Activated naive CD8-positive, alpha-beta T cell treated with anti-CD3 and anti-CD28 coated beads, Interleukin-2, amount 50 U/mL, for 24 hours (primary cell): ENCODE measurements around the gene KMT2D.

ENCODE experiments used
- ATAC-seq: fragments of 150-1000 bp; cut with Tn5 transposase; one replicate; pipeline ENCODE4 v1.10.0; 2021
- DNase-seq: peaks from one replicate; pipeline ENCODE4 v3.0.0; 2021
- H3K27ac Mint-ChIP-seq: one replicate; pipeline ENCODE4 v1.8.0; 2021; ENCODE audit warnings: mild to moderate bottlenecking, mixed read lengths
- H3K27me3 Mint-ChIP-seq: one replicate; pipeline ENCODE4 v1.8.0; 2021; ENCODE audit warnings: mixed read lengths
- H3K36me3 Mint-ChIP-seq: one replicate; pipeline ENCODE4 v1.8.0; 2021; ENCODE audit warnings: low read depth, mixed read lengths
- H3K4me1 Mint-ChIP-seq: one replicate; pipeline ENCODE4 v1.8.0; 2021; ENCODE audit warnings: mixed read lengths
- H3K4me3 Mint-ChIP-seq: one replicate; pipeline ENCODE4 v1.8.0; 2021; ENCODE audit warnings: mild to moderate bottlenecking, moderate library complexity, mixed read lengths
- H3K9me3 Mint-ChIP-seq: one replicate; pipeline ENCODE4 v1.8.0; 2021; ENCODE audit warnings: mixed read lengths

The KMT2D gene

GRCh38 chr12:49039421-49040363 is 20.9 kb downstream of the KMT2D start:
- ATAC-seq (no peak), DNase-seq (no peak)
- H3K4me3 Mint-ChIP-seq: no peak overlapping the region
- no peak overlapping the region for H3K27ac Mint-ChIP-seq
- no peaks in the 10 kb centered on the region for H3K27me3 Mint-ChIP-seq
- peaks cover 2% of the 10 kb centered on the region for H3K4me1 Mint-ChIP-seq
- no peaks in the 10 kb centered on the region for H3K9me3 Mint-ChIP-seq
- H3K36me3 Mint-ChIP-seq: peaks cover 23% of the 10 kb centered on the region

GRCh38 chr12:49038291-49038955 is 22.2 kb downstream of the KMT2D start:
- H3K36me3 Mint-ChIP-seq: peaks cover 15% of the 10 kb centered on the region
- no peaks in the 10 kb centered on the region for H3K9me3 Mint-ChIP-seq
- H3K27me3 Mint-ChIP-seq: no peaks in the 10 kb centered on the region
- DNase-seq (no peak), ATAC-seq (no peak)
- no peak overlapping the region for H3K4me3 Mint-ChIP-seq
- no peaks in the 10 kb centered on the region for H3K4me1 Mint-ChIP-seq
- H3K27ac Mint-ChIP-seq: no peak overlapping the region

DNA sequence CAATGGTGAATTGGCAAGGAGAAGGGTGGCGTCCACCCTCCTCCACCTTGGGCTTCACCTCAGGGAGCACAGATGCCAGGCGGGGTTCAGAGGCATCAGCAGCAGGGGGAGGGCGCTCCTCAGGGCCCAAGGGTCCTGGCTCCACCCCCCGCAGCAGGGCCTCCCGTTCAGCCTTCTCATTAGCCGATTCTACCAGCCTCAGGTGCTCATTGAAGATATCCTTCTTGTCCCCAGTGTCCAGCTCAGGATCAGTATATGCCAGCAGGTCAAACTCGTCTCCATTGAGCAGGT is 22.7 kb downstream of the KMT2D start:
- no peak for ATAC-seq
- H3K4me3 Mint-ChIP-seq: no peak overlapping the region
- no peaks in the 10 kb centered on the region for H3K4me1 Mint-ChIP-seq
- no peaks in the 10 kb centered on the region for H3K27me3 Mint-ChIP-seq
- DNase-seq: no peak
- peaks cover 10% of the 10 kb centered on the region for H3K36me3 Mint-ChIP-seq
- no peak overlapping the region for H3K27ac Mint-ChIP-seq
- H3K9me3 Mint-ChIP-seq: no peaks in the 10 kb centered on the region

DNA sequence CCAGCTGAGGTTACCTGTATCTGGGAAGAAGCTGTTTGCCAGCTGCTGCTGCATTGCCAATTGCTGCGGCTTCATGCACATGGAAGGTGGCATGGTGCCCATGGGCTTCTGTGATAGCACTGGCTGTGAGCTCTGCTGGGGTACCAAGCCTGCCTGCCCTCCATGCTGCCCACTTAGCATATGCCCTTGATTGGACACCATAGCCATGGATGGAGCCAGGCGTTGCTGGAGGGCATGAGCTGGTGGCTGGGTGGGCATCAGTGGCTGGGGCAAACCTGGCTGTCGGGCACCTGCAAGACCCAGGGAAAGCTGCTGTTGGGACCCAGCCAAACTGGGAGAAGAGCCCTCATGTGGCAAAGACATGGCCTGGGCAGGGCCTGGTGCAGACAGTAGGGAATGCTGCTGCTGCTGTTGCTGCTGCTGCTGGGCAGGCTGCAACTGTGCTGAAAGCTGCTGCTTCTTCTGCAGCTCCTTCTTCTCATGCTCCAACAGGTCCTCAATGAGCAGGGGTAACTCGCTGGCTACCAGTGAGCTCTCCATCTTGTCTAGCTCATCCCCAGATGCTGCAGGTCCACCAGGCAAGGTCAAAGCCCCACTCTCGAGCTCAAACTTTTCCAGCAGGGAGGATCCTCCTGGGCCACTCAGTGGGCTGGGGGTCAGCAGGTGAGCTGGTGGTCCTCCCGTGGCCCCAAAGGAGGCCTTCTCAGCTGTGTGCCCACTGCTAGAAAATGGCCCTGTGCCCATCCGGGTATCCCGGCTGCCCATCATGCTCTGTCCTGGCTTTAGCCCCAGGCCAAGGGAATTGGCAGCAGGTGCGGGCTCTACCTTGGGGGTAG is 23.3 kb downstream of the KMT2D start:
- Mint-ChIP-seq H3K27me3 (no peaks in the 10 kb centered on the region), H3K9me3 (no peaks in the 10 kb centered on the region), H3K27ac (no peak overlapping the region), H3K4me3 (no peak overlapping the region), H3K36me3 (peaks cover 11% of the 10 kb centered on the region), H3K4me1 (no peaks in the 10 kb centered on the region)
- ATAC-seq (no peak), DNase-seq (no peak)

GRCh38 chr12:49036029-49036428 is 24.6 kb downstream of the KMT2D start:
- no peak overlapping the region for H3K27ac Mint-ChIP-seq

GRCh38 chr12:49034286-49034622 is 26.3 kb downstream of the KMT2D start:
- Mint-ChIP-seq H3K4me1 (no peaks in the 10 kb centered on the region), H3K36me3 (peaks cover 23% of the 10 kb centered on the region), H3K4me3 (no peak overlapping the region), H3K27me3 (no peaks in the 10 kb centered on the region), H3K9me3 (no peaks in the 10 kb centered on the region), H3K27ac (no peak overlapping the region)
- DNase-seq: no peak
- no peak for ATAC-seq

More at GRCh38 chr12:49036029-49036428, 24.6 kb downstream of the KMT2D start:
- Mint-ChIP-seq H3K9me3 (no peaks in the 10 kb centered on the region), H3K4me3 (no peak overlapping the region), H3K36me3 (peaks cover 12% of the 10 kb centered on the region), H3K4me1 (no peaks in the 10 kb centered on the region), H3K27me3 (no peaks in the 10 kb centered on the region)
- ATAC-seq (no peak), DNase-seq (no peak)

- Mint-ChIP-seq H3K27me3 (no peaks in the 10 kb centered on the region), H3K36me3 (peaks cover 26% of the 10 kb centered on the region), H3K9me3 (no peaks in the 10 kb centered on the region), H3K27ac (no peak overlapping the region), H3K4me1 (no peaks in the 10 kb centered on the region), H3K4me3 (no peak overlapping the region)
- DNase-seq: no peak
- no peak for ATAC-seq
Observed at GRCh38 chr12:49033611-49034285, 26.8 kb downstream of the KMT2D start.

GRCh38 chr12:49032679-49033447 is 27.7 kb downstream of the KMT2D start:
- Mint-ChIP-seq H3K4me3 (no peak overlapping the region), H3K27me3 (no peaks in the 10 kb centered on the region), H3K9me3 (no peaks in the 10 kb centered on the region), H3K27ac (no peak overlapping the region), H3K36me3 (peaks cover 34% of the 10 kb centered on the region), H3K4me1 (no peaks in the 10 kb centered on the region)
- no peak for ATAC-seq
- DNase-seq: no peak

GRCh38 chr12:49032276-49032675 is 28.3 kb downstream of the KMT2D start:
- Mint-ChIP-seq H3K9me3 (no peaks in the 10 kb centered on the region), H3K4me1 (no peaks in the 10 kb centered on the region), H3K27me3 (no peaks in the 10 kb centered on the region), H3K27ac (no peak overlapping the region), H3K36me3 (peaks cover 38% of the 10 kb centered on the region), H3K4me3 (no peak overlapping the region)
- no peak for ATAC-seq
- DNase-seq: no peak

DNA sequence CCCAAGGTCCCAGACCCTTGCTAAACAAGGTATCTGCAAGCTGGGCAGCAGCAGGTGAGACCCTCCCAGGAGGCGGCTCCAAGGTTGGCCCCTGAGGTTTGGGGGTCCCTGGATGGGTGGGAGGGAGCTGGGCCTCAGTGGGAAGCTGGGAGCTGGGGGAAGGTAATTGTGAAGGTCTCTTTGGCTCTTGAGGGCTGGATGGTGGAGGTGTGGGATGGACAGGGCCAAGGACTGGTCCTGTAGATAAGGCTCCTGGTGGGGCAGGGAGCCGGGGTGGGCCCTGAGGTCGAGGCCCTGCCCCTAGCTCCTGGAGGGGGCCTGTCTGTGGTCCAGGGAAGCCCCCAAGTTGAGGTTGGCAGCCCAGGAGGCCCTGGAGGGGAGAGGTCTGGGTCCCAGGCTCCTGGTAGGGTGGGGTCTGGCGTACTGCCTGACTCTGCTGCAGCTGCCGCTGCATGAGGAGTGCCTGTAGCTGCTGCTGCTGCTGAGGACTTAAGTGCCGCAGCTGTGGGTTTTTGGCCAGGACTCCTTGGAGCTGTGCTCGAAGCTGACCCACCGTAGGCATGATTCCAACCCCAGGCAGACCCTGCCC is 28.9 kb downstream of the KMT2D start:
- no peaks in the 10 kb centered on the region for H3K27me3 Mint-ChIP-seq
- ATAC-seq (no peak), DNase-seq (no peak)
- no peaks in the 10 kb centered on the region for H3K9me3 Mint-ChIP-seq
- peaks cover 35% of the 10 kb centered on the region for H3K36me3 Mint-ChIP-seq
- no peak overlapping the region for H3K27ac Mint-ChIP-seq
- H3K4me1 Mint-ChIP-seq: no peaks in the 10 kb centered on the region
- no peak overlapping the region for H3K4me3 Mint-ChIP-seq

- H3K27me3 Mint-ChIP-seq: no peaks in the 10 kb centered on the region
- DNase-seq (no peak), ATAC-seq (no peak)
- no peaks in the 10 kb centered on the region for H3K4me1 Mint-ChIP-seq
- H3K36me3 Mint-ChIP-seq: peaks cover 38% of the 10 kb centered on the region
- H3K27ac Mint-ChIP-seq: no peak overlapping the region
- H3K9me3 Mint-ChIP-seq: no peaks in the 10 kb centered on the region
- H3K4me3 Mint-ChIP-seq: no peak overlapping the region
Observed at GRCh38 chr12:49030714-49031572, 29.7 kb downstream of the KMT2D start.

DNA sequence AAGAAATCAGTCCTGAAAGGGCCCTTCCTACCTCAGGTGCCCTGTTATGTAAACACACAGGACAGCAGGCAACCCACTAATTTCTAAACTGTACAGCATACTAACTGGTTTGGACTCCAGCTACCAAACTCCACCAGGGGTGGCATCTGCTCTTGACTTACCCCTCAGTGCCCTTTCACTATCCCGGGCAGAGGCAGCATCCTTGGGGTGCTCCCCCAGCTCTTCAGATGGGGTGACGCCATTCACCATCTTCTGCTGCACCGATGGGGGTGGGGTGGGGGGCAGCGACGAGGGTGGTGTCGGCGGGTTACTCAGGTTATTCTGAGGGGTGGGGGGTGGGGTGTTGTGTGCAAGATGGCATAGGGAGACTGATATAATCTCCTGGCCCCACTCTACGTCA is 30.5 kb downstream of the KMT2D start:
- no peak for ATAC-seq
- DNase-seq: no peak
- Mint-ChIP-seq H3K36me3 (peaks cover 44% of the 10 kb centered on the region), H3K27ac (no peak overlapping the region), H3K4me1 (no peaks in the 10 kb centered on the region), H3K4me3 (no peak overlapping the region), H3K9me3 (no peaks in the 10 kb centered on the region), H3K27me3 (no peaks in the 10 kb centered on the region)
